Osteocyte (in vitro differentiated cells): Measurements from ENCODE around the gene C4orf50. TPM values are rescaled to one million over a fixed set of nuclear protein-coding genes. Genes with fewer than 3 reads are reported as not detected.
A peak's percentile ranks its signal among the peaks of the same experiment; 100 is the strongest.

Experiments
- DNase-seq: peaks from one replicate; pipeline ENCODE4 v3.0.0; 2021; ENCODE audit warnings: mixed read lengths; ENCODE audit not compliant: unreplicated experiment; ENCODE audit errors: extremely low spot score
- H3K27ac Mint-ChIP-seq: one replicate; pipeline ENCODE4 v1.8.0; 2021; ENCODE audit warnings: mild to moderate bottlenecking, mixed read lengths; ENCODE audit not compliant: unreplicated experiment
- H3K27me3 Mint-ChIP-seq: one replicate; pipeline ENCODE4 v1.8.0; 2021; ENCODE audit warnings: mixed read lengths; ENCODE audit not compliant: unreplicated experiment
- H3K36me3 Mint-ChIP-seq: one replicate; pipeline ENCODE4 v1.8.0; 2021; ENCODE audit warnings: mixed read lengths; ENCODE audit not compliant: unreplicated experiment
- H3K4me1 Mint-ChIP-seq: one replicate; pipeline ENCODE4 v1.8.0; 2021; ENCODE audit warnings: mixed read lengths; ENCODE audit not compliant: unreplicated experiment
- H3K4me3 Mint-ChIP-seq: one replicate; pipeline ENCODE4 v1.8.0; 2021; ENCODE audit warnings: mild to moderate bottlenecking, moderate library complexity, mixed read lengths; ENCODE audit not compliant: unreplicated experiment
- H3K9me3 Mint-ChIP-seq: one replicate; pipeline ENCODE4 v1.8.0; 2021; ENCODE audit warnings: mixed read lengths; ENCODE audit not compliant: unreplicated experiment
- CTCF ChIP-seq: fragments of 200-600 bp; sonication (generic); IDR thresholded peaks from 2 replicates; pipeline ENCODE4 v1.5.0; 2021; ENCODE audit warnings: antibody characterized with exemption, mild to moderate bottlenecking, moderate library complexity
- total RNA-seq: library from RNA; stranded (reverse); gene quantifications from 2 replicates; pipeline ENCODE4 v1.2.1, GENCODE V29; 2021

The C4orf50 gene
- total RNA-seq, 1 donor from 2014 or later, result not detected

- H3K4me3 Mint-ChIP-seq, result no peak overlapping the region
- H3K27me3 Mint-ChIP-seq, result peaks cover 80% of the 10 kb centered on the region
- no peak for TF ChIP-seq CTCF
- peaks cover 4% of the 10 kb centered on the region for H3K9me3 Mint-ChIP-seq
- H3K27ac Mint-ChIP-seq, result no peak overlapping the region
- no peaks in the 10 kb centered on the region for H3K36me3 Mint-ChIP-seq
- H3K4me1 Mint-ChIP-seq, result peaks cover 6% of the 10 kb centered on the region
- DNase-seq, result no peak
Observed at GRCh38 chr4:5895287-5895686, 122.9 kb downstream of the C4orf50 start.

- no peak for DNase-seq
- Mint-ChIP-seq H3K27ac (no peak overlapping the region), H3K4me3 (no peak overlapping the region), H3K4me1 (peaks cover 12% of the 10 kb centered on the region), H3K27me3 (peaks cover 78% of the 10 kb centered on the region), H3K9me3 (peaks cover 4% of the 10 kb centered on the region), H3K36me3 (no peaks in the 10 kb centered on the region)
- TF ChIP-seq CTCF, result no peak
Observed at GRCh38 chr4:5894266-5894665, 124.0 kb downstream of the C4orf50 start.

GRCh38 chr4:5893591-5893990 is 124.6 kb downstream of the C4orf50 start:
- H3K4me3 Mint-ChIP-seq, result peak overlapping the region; percentile 30
- peaks cover 4% of the 10 kb centered on the region for H3K9me3 Mint-ChIP-seq
- DNase-seq, result no peak
- H3K4me1 Mint-ChIP-seq, result peaks cover 16% of the 10 kb centered on the region
- H3K36me3 Mint-ChIP-seq, result no peaks in the 10 kb centered on the region
- H3K27ac Mint-ChIP-seq, result no peak overlapping the region
- TF ChIP-seq CTCF, result no peak
- H3K27me3 Mint-ChIP-seq, result peaks cover 77% of the 10 kb centered on the region

- H3K27ac Mint-ChIP-seq, result no peak within 1 kb of the TSS
- H3K27me3 Mint-ChIP-seq, result peaks cover 72% of the 10 kb centered on the region
- DNase-seq, result no peak
- no peak for TF ChIP-seq CTCF
- H3K9me3 Mint-ChIP-seq, result peaks cover 4% of the 10 kb centered on the region
- H3K36me3 Mint-ChIP-seq, result no peaks in the 10 kb centered on the region
- peaks cover 16% of the 10 kb centered on the region for H3K4me1 Mint-ChIP-seq
- H3K4me3 Mint-ChIP-seq, result peak within 1 kb of the TSS; percentile 30
Observed at GRCh38 chr4:5893004-5893580, 125.1 kb downstream of the C4orf50 start, which contains the start of gene CRMP1. TSS of gene CRMP1 (minus strand) at chr4:5893086. CDS start at chr4:5892969, 117 bp downstream.

- H3K27ac Mint-ChIP-seq, result no peak overlapping the region
- H3K4me1 Mint-ChIP-seq, result peaks cover 16% of the 10 kb centered on the region
- peaks cover 4% of the 10 kb centered on the region for H3K9me3 Mint-ChIP-seq
- no peak for TF ChIP-seq CTCF
- H3K36me3 Mint-ChIP-seq, result no peaks in the 10 kb centered on the region
- DNase-seq, result no peak
- peaks cover 66% of the 10 kb centered on the region for H3K27me3 Mint-ChIP-seq
- H3K4me3 Mint-ChIP-seq, result no peak overlapping the region
Observed at GRCh38 chr4:5892323-5893003, 125.8 kb downstream of the C4orf50 start.
